Activated naive CD8-positive, alpha-beta T cell (primary cell): ENCODE results near the gene SLC7A1.

Experiments used
- H3K27ac Mint-ChIP-seq: one replicate; pipeline ENCODE4 v1.8.0; 2021; ENCODE audit warnings: mixed read lengths
- H3K27me3 Mint-ChIP-seq: one replicate; pipeline ENCODE4 v1.8.0; 2021; ENCODE audit warnings: mixed read lengths
- H3K36me3 Mint-ChIP-seq: one replicate; pipeline ENCODE4 v1.8.0; 2021; ENCODE audit warnings: mixed read lengths
- H3K4me1 Mint-ChIP-seq: one replicate; pipeline ENCODE4 v1.8.0; 2021; ENCODE audit warnings: low read depth, mixed read lengths
- H3K4me3 Mint-ChIP-seq: one replicate; pipeline ENCODE4 v1.8.0; 2021; ENCODE audit warnings: mild to moderate bottlenecking, mixed read lengths
- H3K9me3 Mint-ChIP-seq: one replicate; pipeline ENCODE4 v1.8.0; 2021; ENCODE audit warnings: low read depth, mixed read lengths

Gene SLC7A1

GRCh38 chr13:29507356-29507755 is 88.1 kb downstream of the SLC7A1 start:
- H3K36me3 Mint-ChIP-seq, result no peaks in the 10 kb centered on the region
- no peak overlapping the region for H3K4me3 Mint-ChIP-seq
- no peaks in the 10 kb centered on the region for H3K4me1 Mint-ChIP-seq
- H3K27ac Mint-ChIP-seq, result no peak overlapping the region
- no peaks in the 10 kb centered on the region for H3K9me3 Mint-ChIP-seq
- no peaks in the 10 kb centered on the region for H3K27me3 Mint-ChIP-seq

GRCh38 chr13:29505950-29506349 is 89.5 kb downstream of the SLC7A1 start:
- Mint-ChIP-seq H3K27ac (no peak overlapping the region), H3K9me3 (no peaks in the 10 kb centered on the region), H3K4me3 (no peak overlapping the region), H3K27me3 (peaks cover 2% of the 10 kb centered on the region), H3K4me1 (no peaks in the 10 kb centered on the region), H3K36me3 (no peaks in the 10 kb centered on the region)

GRCh38 chr13:29505511-29505910 is 90.0 kb downstream of the SLC7A1 start:
- no peaks in the 10 kb centered on the region for H3K9me3 Mint-ChIP-seq
- no peaks in the 10 kb centered on the region for H3K36me3 Mint-ChIP-seq
- no peaks in the 10 kb centered on the region for H3K4me1 Mint-ChIP-seq
- H3K4me3 Mint-ChIP-seq, result no peak overlapping the region
- no peak overlapping the region for H3K27ac Mint-ChIP-seq
- H3K27me3 Mint-ChIP-seq, result peaks cover 2% of the 10 kb centered on the region

GRCh38 chr13:29504691-29505090 is 90.8 kb downstream of the SLC7A1 start:
- no peak overlapping the region for H3K4me3 Mint-ChIP-seq
- no peak overlapping the region for H3K27ac Mint-ChIP-seq

GRCh38 chr13:29503041-29503837 is 92.2 kb downstream of the SLC7A1 start:
- H3K4me1 Mint-ChIP-seq, result no peaks in the 10 kb centered on the region
- H3K9me3 Mint-ChIP-seq, result no peaks in the 10 kb centered on the region
- no peak overlapping the region for H3K4me3 Mint-ChIP-seq
- peaks cover 5% of the 10 kb centered on the region for H3K27me3 Mint-ChIP-seq
- no peak overlapping the region for H3K27ac Mint-ChIP-seq
- no peaks in the 10 kb centered on the region for H3K36me3 Mint-ChIP-seq

More at GRCh38 chr13:29504691-29505090, 90.8 kb downstream of the SLC7A1 start:
- Mint-ChIP-seq H3K27me3 (peaks cover 3% of the 10 kb centered on the region), H3K9me3 (no peaks in the 10 kb centered on the region), H3K4me1 (no peaks in the 10 kb centered on the region), H3K36me3 (no peaks in the 10 kb centered on the region)

- H3K4me1 Mint-ChIP-seq, result no peaks in the 10 kb centered on the region
- H3K9me3 Mint-ChIP-seq, result no peaks in the 10 kb centered on the region
- H3K36me3 Mint-ChIP-seq, result no peaks in the 10 kb centered on the region
- H3K4me3 Mint-ChIP-seq, result no peak overlapping the region
- peaks cover 5% of the 10 kb centered on the region for H3K27me3 Mint-ChIP-seq
- no peak overlapping the region for H3K27ac Mint-ChIP-seq
Measured at GRCh38 chr13:29502391-29503008, 93.0 kb downstream of the SLC7A1 start.

- Mint-ChIP-seq H3K27me3 (peaks cover 6% of the 10 kb centered on the region), H3K36me3 (no peaks in the 10 kb centered on the region), H3K4me1 (no peaks in the 10 kb centered on the region), H3K4me3 (no peak overlapping the region), H3K9me3 (no peaks in the 10 kb centered on the region), H3K27ac (no peak overlapping the region)
Measured at GRCh38 chr13:29501674-29502073, 93.8 kb downstream of the SLC7A1 start.

- no peak overlapping the region for H3K4me3 Mint-ChIP-seq
- H3K36me3 Mint-ChIP-seq, result no peaks in the 10 kb centered on the region
- H3K4me1 Mint-ChIP-seq, result no peaks in the 10 kb centered on the region
- no peaks in the 10 kb centered on the region for H3K9me3 Mint-ChIP-seq
- peaks cover 18% of the 10 kb centered on the region for H3K27me3 Mint-ChIP-seq
- no peak overlapping the region for H3K27ac Mint-ChIP-seq
Measured at GRCh38 chr13:29500386-29500785, 95.1 kb downstream of the SLC7A1 start.

GRCh38 chr13:29499506-29500165 is 95.9 kb downstream of the SLC7A1 start:
- Mint-ChIP-seq H3K9me3 (no peaks in the 10 kb centered on the region), H3K4me1 (no peaks in the 10 kb centered on the region), H3K27ac (no peak overlapping the region), H3K36me3 (no peaks in the 10 kb centered on the region), H3K4me3 (no peak overlapping the region), H3K27me3 (peaks cover 18% of the 10 kb centered on the region)

GRCh38 chr13:29498426-29499040 is 97.0 kb downstream of the SLC7A1 start:
- Mint-ChIP-seq H3K4me3 (no peak overlapping the region), H3K36me3 (no peaks in the 10 kb centered on the region)

GRCh38 chr13:29497137-29497654 is 98.3 kb downstream of the SLC7A1 start:
- Mint-ChIP-seq H3K36me3 (no peaks in the 10 kb centered on the region), H3K27me3 (peaks cover 23% of the 10 kb centered on the region), H3K27ac (no peak overlapping the region), H3K4me3 (no peak overlapping the region), H3K9me3 (no peaks in the 10 kb centered on the region), H3K4me1 (no peaks in the 10 kb centered on the region)

More at GRCh38 chr13:29498426-29499040, 97.0 kb downstream of the SLC7A1 start:
- Mint-ChIP-seq H3K9me3 (no peaks in the 10 kb centered on the region), H3K4me1 (no peaks in the 10 kb centered on the region), H3K27me3 (peaks cover 22% of the 10 kb centered on the region), H3K27ac (no peak overlapping the region)

- no peaks in the 10 kb centered on the region for H3K4me1 Mint-ChIP-seq
- no peaks in the 10 kb centered on the region for H3K9me3 Mint-ChIP-seq
- H3K27ac Mint-ChIP-seq, result no peak overlapping the region
- H3K27me3 Mint-ChIP-seq, result peaks cover 22% of the 10 kb centered on the region
- no peak overlapping the region for H3K4me3 Mint-ChIP-seq
- H3K36me3 Mint-ChIP-seq, result no peaks in the 10 kb centered on the region
Measured at GRCh38 chr13:29496241-29496712, 99.2 kb downstream of the SLC7A1 start.

- Mint-ChIP-seq H3K27ac (no peak overlapping the region), H3K27me3 (peaks cover 19% of the 10 kb centered on the region), H3K36me3 (no peaks in the 10 kb centered on the region), H3K4me1 (no peaks in the 10 kb centered on the region), H3K9me3 (no peaks in the 10 kb centered on the region), H3K4me3 (no peak overlapping the region)
Measured at GRCh38 chr13:29494520-29494919, 101.0 kb downstream of the SLC7A1 start.

- no peaks in the 10 kb centered on the region for H3K9me3 Mint-ChIP-seq
- no peak overlapping the region for H3K4me3 Mint-ChIP-seq
- H3K36me3 Mint-ChIP-seq, result no peaks in the 10 kb centered on the region
- H3K27me3 Mint-ChIP-seq, result peaks cover 19% of the 10 kb centered on the region
- H3K4me1 Mint-ChIP-seq, result no peaks in the 10 kb centered on the region
- no peak overlapping the region for H3K27ac Mint-ChIP-seq
Measured at GRCh38 chr13:29493796-29494195, 101.7 kb downstream of the SLC7A1 start.

GRCh38 chr13:29491248-29491647 is 104.2 kb downstream of the SLC7A1 start:
- peaks cover 16% of the 10 kb centered on the region for H3K27me3 Mint-ChIP-seq
- H3K27ac Mint-ChIP-seq, result no peak overlapping the region
- H3K36me3 Mint-ChIP-seq, result no peaks in the 10 kb centered on the region
- no peak overlapping the region for H3K4me3 Mint-ChIP-seq
- no peaks in the 10 kb centered on the region for H3K4me1 Mint-ChIP-seq
- H3K9me3 Mint-ChIP-seq, result no peaks in the 10 kb centered on the region
